ENCODE data around the gene NAA16. TPM values are rescaled to one million over a fixed set of nuclear protein-coding genes. Genes with fewer than 3 reads are reported as not detected.

Gene NAA16
- total RNA-seq, 1 experiment from 2014 or later, result 32.4 TPM

GRCh38 chr13:41418027-41418426, 107.0 kb downstream of the NAA16 start:
- Mint-ChIP-seq H3K4me3 (ENCODE audit: unreplicated experiment) (no peak overlapping the region), H3K9me3 (ENCODE audit: unreplicated experiment) (no peaks in the 10 kb centered on the region), H3K4me1 (ENCODE audit: low read depth, unreplicated experiment) (peaks cover 17% of the 10 kb centered on the region), H3K27me3 (ENCODE audit: insufficient read depth, unreplicated experiment) (no peaks in the 10 kb centered on the region), H3K36me3 (ENCODE audit: insufficient read depth, unreplicated experiment) (no peaks in the 10 kb centered on the region), H3K27ac (ENCODE audit: unreplicated experiment) (no peak overlapping the region)
- Histone ChIP-seq H3K9me3 (no peaks in the 10 kb centered on the region), H3K36me3 (ENCODE audit: control insufficient read depth, insufficient read depth, low read length) (no peaks in the 10 kb centered on the region), H3K4me1 (no peaks in the 10 kb centered on the region), H3K4me3 (ENCODE audit: low read depth, low read length) (no peak overlapping the region), H3K27me3 (replicated peaks; ENCODE audit: control insufficient read depth, insufficient read depth, low read length) (no peaks in the 10 kb centered on the region)
- ChIA-PET POLR2A (no interaction called here), CTCF (no interaction called here)
- no TSS peak for BruUV-seq (replicated peaks)
- no peak for DNase-seq
- intact Hi-C loops (cut with micrococcal nuclease; ENCODE audit: unreplicated experiment), result loop anchor here (10.0 kb wide), 1 partner anchor 797 kb away; no protein-coding TSS in a partner anchor
- no peak for TF ChIP-seq CTCF (IDR thresholded peaks at IDR 0.05; ENCODE audit: insufficient read depth in 1 of 2, low read depth in 1 of 2, low read length in 1 of 2, severe bottlenecking in 1 of 2, unreplicated experiment in 1 of 2)

- CTCF ChIA-PET, result no interaction called here
- no peaks in the 10 kb centered on the region for H3K36me3 Mint-ChIP-seq (ENCODE audit: insufficient read depth, unreplicated experiment)
Observed at GRCh38 chr13:41418731-41419130, 107.7 kb downstream of the NAA16 start.

GRCh38 chr13:41419206-41419605, 108.1 kb downstream of the NAA16 start:
- Mint-ChIP-seq H3K9me3 (ENCODE audit: unreplicated experiment) (no peaks in the 10 kb centered on the region), H3K36me3 (ENCODE audit: insufficient read depth, unreplicated experiment) (no peaks in the 10 kb centered on the region), H3K27me3 (ENCODE audit: insufficient read depth, unreplicated experiment) (no peaks in the 10 kb centered on the region), H3K4me1 (ENCODE audit: low read depth, unreplicated experiment) (peaks cover 17% of the 10 kb centered on the region), H3K27ac (ENCODE audit: unreplicated experiment) (no peak overlapping the region), H3K4me3 (ENCODE audit: unreplicated experiment) (no peak overlapping the region)
- ChIA-PET CTCF (no interaction called here), POLR2A (no interaction called here)
- no peaks in the 10 kb centered on the region for H3K36me3 ChIP-seq (ENCODE audit: control insufficient read depth, insufficient read depth, low read length)
- intact Hi-C loops (cut with micrococcal nuclease; ENCODE audit: unreplicated experiment), result loop anchor here (10.0 kb wide), 1 partner anchor 796 kb away; no protein-coding TSS in a partner anchor
- BruUV-seq (replicated peaks), result no TSS peak
- no peaks in the 10 kb centered on the region for H3K27me3 ChIP-seq (replicated peaks; ENCODE audit: control insufficient read depth, insufficient read depth, low read length)
- no peak for DNase-seq
- no peak for TF ChIP-seq CTCF (IDR thresholded peaks at IDR 0.05; ENCODE audit: insufficient read depth in 1 of 2, low read depth in 1 of 2, low read length in 1 of 2, severe bottlenecking in 1 of 2, unreplicated experiment in 1 of 2)
- no peak overlapping the region for H3K4me3 ChIP-seq (ENCODE audit: low read depth, low read length)
- H3K9me3 ChIP-seq, result no peaks in the 10 kb centered on the region
- H3K4me1 ChIP-seq, result no peaks in the 10 kb centered on the region

More at GRCh38 chr13:41418731-41419130, 107.7 kb downstream of the NAA16 start:
- no peak overlapping the region for H3K4me3 Mint-ChIP-seq (ENCODE audit: unreplicated experiment)
- no peak overlapping the region for H3K4me3 ChIP-seq (ENCODE audit: low read depth, low read length)
- no peaks in the 10 kb centered on the region for H3K9me3 ChIP-seq
- POLR2A ChIA-PET, result no interaction called here
- intact Hi-C loops (cut with micrococcal nuclease; ENCODE audit: unreplicated experiment), result loop anchor here (10.0 kb wide), 1 partner anchor 796 kb away; no protein-coding TSS in a partner anchor
- BruUV-seq (replicated peaks), result no TSS peak
- no peaks in the 10 kb centered on the region for H3K27me3 Mint-ChIP-seq (ENCODE audit: insufficient read depth, unreplicated experiment)
- no peaks in the 10 kb centered on the region for H3K9me3 Mint-ChIP-seq (ENCODE audit: unreplicated experiment)
- H3K27ac Mint-ChIP-seq (ENCODE audit: unreplicated experiment), result no peak overlapping the region
- no peaks in the 10 kb centered on the region for H3K27me3 ChIP-seq (replicated peaks; ENCODE audit: control insufficient read depth, insufficient read depth, low read length)
- TF ChIP-seq CTCF (IDR thresholded peaks at IDR 0.05; ENCODE audit: insufficient read depth in 1 of 2, low read depth in 1 of 2, low read length in 1 of 2, severe bottlenecking in 1 of 2, unreplicated experiment in 1 of 2), result no peak
- no peaks in the 10 kb centered on the region for H3K4me1 ChIP-seq
- H3K36me3 ChIP-seq (ENCODE audit: control insufficient read depth, insufficient read depth, low read length), result no peaks in the 10 kb centered on the region
- no peak for DNase-seq
- peaks cover 17% of the 10 kb centered on the region for H3K4me1 Mint-ChIP-seq (ENCODE audit: low read depth, unreplicated experiment)

Measured in Caco-2 (cell line).